Psoas muscle (tissue), 8 donors: Measurements from ENCODE around the gene ADCY2. TPM values are rescaled to one million over a fixed set of nuclear protein-coding genes. Genes with fewer than 3 reads are reported as not detected.
A peak's percentile ranks its signal among the peaks of the same experiment; 100 is the strongest.

Source experiments
- ATAC-seq, 4 donors: fragments of 200-7000 bp; cut with Tn5 transposase; one replicate each; pipeline ENCODE4 v1.9.1; 2020; ENCODE audit warnings: moderate library complexity in 3 of 4, mild to moderate bottlenecking in 2 of 4
- DNase-seq, 2 donors: peaks; one replicate each; pipeline ENCODE4 v3.0.0-alpha.2; 2020
- H3K27ac ChIP-seq: fragments of 200-600 bp; one replicate; pipeline ENCODE4 v1.8.0; 2022
- H3K27me3 ChIP-seq, 3 donors: fragments of 200-600 bp in 1 of 3; one replicate each; pipeline versions ENCODE4 v1.6.1 to v1.8.0; 2013 to 2022; ENCODE audit warnings: low read length in 2 of 3, mild to moderate bottlenecking in 2 of 3, moderate library complexity in 1 of 3; ENCODE audit not compliant: insufficient read depth in 3 of 3
- H3K36me3 ChIP-seq, 2 donors: fragments of 200-600 bp in 1 of 2; one replicate each; pipeline versions ENCODE4 v1.6.1 to v1.8.0; 2013 to 2022; ENCODE audit warnings: low read depth in 1 of 2, mild to moderate bottlenecking in 1 of 2, moderate library complexity in 1 of 2; ENCODE audit not compliant: insufficient read depth in 1 of 2
- H3K4me1 ChIP-seq: fragments of 200-600 bp; one replicate; pipeline ENCODE4 v1.8.0; 2022
- H3K4me3 ChIP-seq: fragments of 200-600 bp; one replicate; pipeline ENCODE4 v1.8.0; 2022; ENCODE audit warnings: mild to moderate bottlenecking
- H3K9me3 ChIP-seq: fragments of 200-600 bp; one replicate; pipeline ENCODE4 v1.8.0; 2022
- WGBS, 3 donors: extraction: QIAGEN DNeasy Blood & Tissue Kit; methylation state at CpG; one replicate each; pipeline versions ENCODE4 v1.1.6 to v1.1.7; 2013; 5-methylcytosine and 5-hydroxymethylcytosine counted together
- intact Hi-C, 2 donors: fragments of 100-400 bp; cut with DNase I; formaldehyde crosslinking; loops; one replicate each; pipeline versions ENCODE4 v1.11.0 to v1.14.2; 2022
- polyA plus RNA-seq, 3 donors: library from polyadenylated mRNA; stranded (reverse); fragments of 200-250 nt; gene quantifications; one replicate each; pipeline ENCODE4 v1.2.3, GENCODE V29; 2013
- total RNA-seq, 4 donors: library from RNA; stranded (reverse); fragmentation: NEBNext Ultra II Directional in 2 of 4; extraction: Animal tissue kit (Norgen Biotek cat#: 25700) in 2 of 4; gene quantifications; one replicate each; pipeline versions ENCODE4 v1.2.1 to v1.2.4, GENCODE V29; 2021 to 2023
- TF ChIP-seq, protein P1 (sequence below): fragments of 200-600 bp; IDR thresholded peaks from one replicate; pipeline ENCODE4 v1.8.0; 2022; ENCODE audit warnings: antibody characterized with exemption
- donor health status: healthy with polysubstance abuse.
- donor health status: DM: no; HTN: no; CAD: no; lungs with moderate emphysema.
- donor health status: Bipolar disorder and iron deficiency.
- donor health status: healthy.
- donor health status: DM: yes; HTN: yes; CAD: no.
- donor health status: DM: no; HTN: no; CAD: no.
- donor health status: DM: no; HTN: no; CAD: no.
- donor health status: DM: yes; HTN: yes; CAD: no.

Gene ADCY2
- total and polyA plus RNA-seq, 7 donors = 24.3 to 91.4 (median 55.1) TPM

DNA sequence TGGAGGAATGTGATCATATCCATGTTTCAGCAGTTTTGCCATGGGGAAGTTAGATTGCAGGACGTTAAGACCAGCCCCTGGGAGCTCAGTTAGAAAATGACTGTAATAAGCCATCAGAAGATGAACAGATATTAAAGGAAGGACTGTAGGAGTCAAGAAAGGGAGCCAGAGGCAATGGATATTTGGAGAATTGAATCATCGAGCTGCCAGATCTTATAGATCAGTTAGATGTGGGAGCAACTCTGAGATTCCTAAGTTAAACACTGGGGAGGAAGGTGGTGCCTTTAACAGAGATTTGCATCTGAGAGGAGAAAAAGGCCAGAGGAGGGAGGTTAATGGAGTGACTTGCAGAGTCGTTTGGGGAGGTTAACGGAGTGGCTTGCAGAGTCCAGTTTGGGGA is 96.4 kb downstream of the ADCY2 start:
- intact Hi-C loops = loop anchor here in 1 of 2 donors (5.0 kb wide), 1 partner anchor 75 kb away; no protein-coding TSS in a partner anchor

DNA sequence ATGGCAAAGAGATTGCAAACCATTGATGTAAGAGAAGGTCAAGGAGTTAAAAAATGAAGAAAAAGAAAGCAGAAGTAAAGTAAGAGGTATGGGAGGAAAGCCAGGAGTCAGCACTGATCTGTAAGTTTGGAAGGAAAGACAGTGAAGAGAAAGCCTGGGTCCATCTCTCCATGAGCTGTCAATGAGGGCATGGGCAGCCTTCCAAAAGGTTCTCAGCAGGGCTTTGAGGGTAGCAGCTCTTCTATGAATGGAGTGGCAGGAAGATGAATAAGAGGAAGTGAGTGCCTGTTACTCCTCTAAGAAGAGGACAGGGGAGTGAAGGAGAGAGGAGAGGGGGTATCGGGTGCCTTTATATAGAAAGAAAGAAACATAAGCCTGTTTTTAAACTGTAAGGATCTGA is 97.1 kb downstream of the ADCY2 start:
- 89 to 96% (median 91%) methylated on average over 1 of the region's 1 CpG for WGBS, 3 donors
- Histone ChIP-seq H3K4me1 (peaks cover 49% of the 10 kb centered on the region), H3K27ac (no peak overlapping the region), H3K27me3 (no peaks in the 10 kb centered on the region), H3K9me3 (no peaks in the 10 kb centered on the region), H3K36me3 (no peaks in the 10 kb centered on the region), H3K4me3 (no peak overlapping the region)
- DNase-seq (no peak), ATAC-seq (peak in 1 of 4 donors; percentile 26)
- intact Hi-C loops = loop anchor here in 1 of 2 donors (5.0 kb wide), 1 partner anchor 76 kb away; no protein-coding TSS in a partner anchor
- TF ChIP-seq, protein P1, sequence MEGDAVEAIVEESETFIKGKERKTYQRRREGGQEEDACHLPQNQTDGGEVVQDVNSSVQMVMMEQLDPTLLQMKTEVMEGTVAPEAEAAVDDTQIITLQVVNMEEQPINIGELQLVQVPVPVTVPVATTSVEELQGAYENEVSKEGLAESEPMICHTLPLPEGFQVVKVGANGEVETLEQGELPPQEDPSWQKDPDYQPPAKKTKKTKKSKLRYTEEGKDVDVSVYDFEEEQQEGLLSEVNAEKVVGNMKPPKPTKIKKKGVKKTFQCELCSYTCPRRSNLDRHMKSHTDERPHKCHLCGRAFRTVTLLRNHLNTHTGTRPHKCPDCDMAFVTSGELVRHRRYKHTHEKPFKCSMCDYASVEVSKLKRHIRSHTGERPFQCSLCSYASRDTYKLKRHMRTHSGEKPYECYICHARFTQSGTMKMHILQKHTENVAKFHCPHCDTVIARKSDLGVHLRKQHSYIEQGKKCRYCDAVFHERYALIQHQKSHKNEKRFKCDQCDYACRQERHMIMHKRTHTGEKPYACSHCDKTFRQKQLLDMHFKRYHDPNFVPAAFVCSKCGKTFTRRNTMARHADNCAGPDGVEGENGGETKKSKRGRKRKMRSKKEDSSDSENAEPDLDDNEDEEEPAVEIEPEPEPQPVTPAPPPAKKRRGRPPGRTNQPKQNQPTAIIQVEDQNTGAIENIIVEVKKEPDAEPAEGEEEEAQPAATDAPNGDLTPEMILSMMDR = no peak

More for the DNA sequence above, 96.4 kb downstream of the ADCY2 start:
- Histone ChIP-seq H3K27ac (no peak overlapping the region), H3K36me3 (no peaks in the 10 kb centered on the region), H3K9me3 (no peaks in the 10 kb centered on the region), H3K4me3 (no peak overlapping the region), H3K4me1 (peaks cover 49% of the 10 kb centered on the region), H3K27me3 (no peaks in the 10 kb centered on the region)
- ATAC-seq = no peak
- DNase-seq = no peak
- TF ChIP-seq, protein P1 = no peak
- WGBS, 3 donors = 65 to 74% (median 71%) methylated on average over 4 of the region's 4 CpGs

DNA sequence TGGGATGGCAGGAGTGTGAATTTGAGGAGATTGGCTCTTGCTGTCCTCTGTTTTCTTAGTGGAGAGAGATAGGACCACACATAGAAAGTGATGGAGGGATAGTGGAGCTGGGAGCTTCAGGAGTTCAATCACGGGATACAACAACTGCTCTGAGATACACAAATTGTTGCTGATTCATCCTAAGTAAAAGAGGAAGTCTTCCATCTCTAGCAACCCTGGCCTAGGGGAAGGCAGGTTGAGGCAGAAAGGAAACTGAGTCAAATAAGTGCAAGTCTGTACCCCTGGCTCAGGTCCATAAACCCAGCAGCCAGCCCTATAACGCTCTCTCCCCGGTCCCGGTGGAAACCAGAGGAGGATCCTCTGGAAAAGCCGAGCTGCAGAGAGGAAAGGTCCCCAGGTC is 97.7 kb downstream of the ADCY2 start:
- no peak overlapping the region for H3K4me3 ChIP-seq
- H3K27me3 ChIP-seq = no peaks in the 10 kb centered on the region
- peak overlapping the region; percentile 17 for H3K27ac ChIP-seq
- DNase-seq = no peak
- ATAC-seq = peak in 1 of 4 donors; percentile 4
- H3K36me3 ChIP-seq = no peaks in the 10 kb centered on the region
- peaks cover 49% of the 10 kb centered on the region for H3K4me1 ChIP-seq
- intact Hi-C loops = loop anchor here in 1 of 2 donors (5.0 kb wide), 1 partner anchor 76 kb away; no protein-coding TSS in a partner anchor
- TF ChIP-seq, protein P1 = no peak
- no peaks in the 10 kb centered on the region for H3K9me3 ChIP-seq
- 73 to 83% (median 73%) methylated on average over 5 of the region's 5 CpGs for WGBS, 3 donors

DNA sequence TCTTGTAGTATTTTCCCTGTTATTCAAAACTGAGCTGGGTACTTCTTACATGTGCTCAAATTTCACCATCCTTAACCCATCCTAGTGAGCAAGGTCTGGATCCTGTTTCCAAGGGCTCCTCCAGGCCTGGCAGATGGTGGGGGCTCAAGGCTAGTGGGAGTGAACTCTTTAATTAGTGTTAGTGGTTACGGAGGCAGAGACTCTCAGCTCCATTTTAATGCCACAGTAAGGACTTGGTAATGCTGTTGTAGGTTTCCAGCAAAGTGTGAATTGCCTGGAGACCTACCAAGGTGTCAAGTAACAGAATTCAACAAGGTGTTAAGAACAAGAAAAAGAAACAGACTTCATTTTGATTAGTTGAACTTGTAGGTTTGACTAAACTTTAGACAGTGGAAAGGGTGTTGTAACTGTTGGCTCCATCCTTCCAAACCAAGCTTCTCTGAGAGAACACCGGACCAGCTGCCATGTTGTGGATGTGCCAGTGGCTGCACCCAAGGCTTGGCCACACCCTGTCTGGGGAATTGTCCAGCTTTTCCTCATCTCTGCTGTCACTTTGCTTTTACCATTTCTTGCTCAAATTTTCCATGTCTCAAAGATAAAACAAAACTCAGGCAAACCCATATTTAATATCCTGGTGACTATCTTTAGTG is 98.7 kb downstream of the ADCY2 start:
- peak; percentile 72 to 89 (median 84) for ATAC-seq
- intact Hi-C loops = loop anchor here in 1 of 2 donors (5.0 kb wide), 1 partner anchor 77 kb away; no protein-coding TSS in a partner anchor
- no peaks in the 10 kb centered on the region for H3K9me3 ChIP-seq
- peak overlapping the region; percentile 1 for H3K27ac ChIP-seq
- peak; percentile 43 to 72 for DNase-seq
- H3K27me3 ChIP-seq = no peaks in the 10 kb centered on the region
- no peaks in the 10 kb centered on the region for H3K36me3 ChIP-seq
- TF ChIP-seq, protein P1 = no peak
- peaks cover 49% of the 10 kb centered on the region for H3K4me1 ChIP-seq
- H3K4me3 ChIP-seq = no peak overlapping the region
- WGBS, 3 donors = 17 to 29% (median 19%) methylated on average over 2 of the region's 2 CpGs
